HG02623 (cell line): Measurements from ENCODE around the gene SET.
"Not testable (repeated sequence)": the region's sequence is repeated elsewhere in the genome, so short reads cannot be mapped to it uniquely, and the experiment has no call there.

Source experiments
- ATAC-seq: cut with Tn5 transposase; IDR thresholded peaks from one replicate; pipeline ENCODE4 v1.9.1; 2021; ENCODE audit warnings: moderate library complexity; ENCODE audit not compliant: unreplicated experiment

SET gene

GRCh38 chr9:128685636-128686489 lies 3.2 kb upstream of the SET start:
- ATAC-seq, result no peak

DNA sequence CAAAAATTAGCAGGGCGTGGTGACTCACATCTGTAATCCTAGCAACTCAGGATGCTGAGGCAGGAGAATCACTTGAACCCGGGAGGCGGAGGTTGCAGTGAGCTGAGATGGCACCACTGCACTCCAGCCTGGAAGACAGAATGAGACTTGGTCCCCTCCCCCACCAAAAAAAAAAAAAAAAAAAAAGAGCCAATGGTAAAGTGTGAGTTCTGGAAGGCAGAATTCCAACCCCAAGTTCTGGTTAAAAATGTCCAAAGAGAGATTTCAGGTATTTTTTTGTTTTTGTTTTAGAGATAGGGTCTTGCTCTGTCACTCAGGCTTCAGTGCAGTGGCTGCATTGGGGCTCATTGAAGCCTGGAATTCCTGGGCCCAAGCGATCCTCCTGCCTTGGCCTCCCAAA lies 1.6 kb upstream of the SET start:
- ATAC-seq, result no peak

- ATAC-seq, result peak; percentile 23
Measured at GRCh38 chr9:128689293-128689774, 312 bp downstream of the SET start.

DNA sequence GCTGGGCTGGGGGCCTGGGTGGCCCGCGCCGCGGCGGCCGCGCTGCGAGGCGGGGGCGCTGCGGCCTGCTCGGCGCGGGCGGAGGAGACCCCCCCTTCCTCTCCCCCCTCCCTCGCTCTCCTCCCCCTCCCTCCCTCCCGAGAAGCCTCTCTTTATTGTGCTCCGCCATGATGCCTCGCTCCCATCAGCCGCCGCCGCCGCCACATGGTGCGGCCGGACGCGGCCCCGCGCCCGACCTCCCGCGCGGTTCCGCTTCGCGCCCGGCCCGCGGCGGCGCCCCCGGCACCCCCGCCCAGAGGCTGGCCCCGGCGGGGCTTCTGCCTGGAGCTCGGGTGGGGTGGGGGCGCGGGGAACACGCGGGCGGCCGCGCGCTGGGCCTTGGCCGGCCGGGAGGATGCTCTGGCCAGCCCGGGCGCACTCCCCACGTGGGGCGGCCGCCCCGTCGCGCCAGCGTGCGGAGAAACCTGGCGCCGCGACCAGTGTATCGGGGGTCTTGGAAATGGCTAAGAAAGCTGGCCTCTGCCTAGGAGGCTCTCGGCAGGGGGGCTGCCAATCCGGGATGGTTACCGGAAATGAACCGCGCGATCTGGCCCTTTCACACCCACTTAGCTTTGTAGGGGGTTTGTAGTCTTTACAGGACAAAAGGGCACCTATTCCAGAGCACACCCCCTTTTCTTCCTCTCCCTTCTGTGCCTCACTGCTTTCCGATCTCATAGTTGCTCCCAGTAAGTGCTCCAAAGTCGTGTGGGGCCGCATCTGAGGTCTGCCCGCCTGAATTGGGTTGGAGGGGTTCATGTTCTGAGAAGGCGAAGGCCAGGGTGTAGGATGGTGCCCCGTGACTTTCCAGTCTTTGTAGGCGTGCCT lies 1.0 kb downstream of the SET start:
- peak; percentile 9 for ATAC-seq

DNA sequence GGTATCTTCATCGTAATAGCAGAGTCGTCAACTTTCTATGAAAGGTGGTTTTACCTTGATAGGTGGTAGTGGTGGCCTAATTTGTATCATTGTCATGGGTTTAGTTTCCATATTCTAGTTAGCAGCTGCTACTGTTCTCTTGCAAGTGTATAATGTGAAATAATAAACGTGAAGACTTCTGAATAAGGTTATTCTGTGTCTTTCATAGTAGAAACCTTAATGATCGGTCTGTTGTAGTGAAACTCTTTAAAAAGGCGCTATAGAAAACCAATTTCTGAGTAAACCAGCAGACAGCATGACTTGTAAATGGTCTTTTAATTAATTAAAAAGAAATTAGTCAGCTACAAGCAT lies 1.6 kb downstream of the SET start:
- no peak for ATAC-seq

DNA sequence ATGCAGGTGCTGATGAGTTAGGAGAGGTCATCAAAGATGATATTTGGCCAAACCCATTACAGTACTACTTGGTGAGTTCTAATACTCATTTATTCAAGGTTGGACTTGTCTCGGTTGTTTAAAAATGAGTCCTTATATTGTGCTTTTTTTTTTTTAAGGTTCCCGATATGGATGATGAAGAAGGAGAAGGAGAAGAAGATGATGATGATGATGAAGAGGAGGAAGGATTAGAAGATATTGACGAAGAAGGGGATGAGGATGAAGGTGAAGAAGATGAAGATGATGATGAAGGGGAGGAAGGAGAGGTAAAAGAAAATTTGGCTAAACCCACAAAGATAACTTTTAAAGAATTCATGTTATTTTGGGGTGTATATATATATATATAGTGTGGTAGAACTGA lies 4.7 kb downstream of the SET start:
- not testable (repeated sequence) for ATAC-seq

DNA sequence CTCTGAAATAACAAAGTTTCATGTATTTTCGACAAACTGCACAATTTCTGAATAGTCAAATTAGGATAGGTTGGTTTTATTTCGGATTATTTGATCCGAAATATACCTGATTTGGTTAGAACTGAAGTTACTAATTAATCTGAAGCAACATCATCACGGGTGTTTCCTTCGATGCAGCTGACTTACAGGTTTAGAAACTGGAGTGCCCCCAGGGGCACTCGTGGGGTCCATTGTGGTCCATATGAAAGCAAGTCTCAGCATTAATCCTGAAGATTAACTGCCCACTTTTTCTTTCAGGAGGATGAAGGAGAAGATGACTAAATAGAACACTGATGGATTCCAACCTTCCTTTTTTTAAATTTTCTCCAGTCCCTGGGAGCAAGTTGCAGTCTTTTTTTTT lies 5.3 kb downstream of the SET start:
- no peak for ATAC-seq

DNA sequence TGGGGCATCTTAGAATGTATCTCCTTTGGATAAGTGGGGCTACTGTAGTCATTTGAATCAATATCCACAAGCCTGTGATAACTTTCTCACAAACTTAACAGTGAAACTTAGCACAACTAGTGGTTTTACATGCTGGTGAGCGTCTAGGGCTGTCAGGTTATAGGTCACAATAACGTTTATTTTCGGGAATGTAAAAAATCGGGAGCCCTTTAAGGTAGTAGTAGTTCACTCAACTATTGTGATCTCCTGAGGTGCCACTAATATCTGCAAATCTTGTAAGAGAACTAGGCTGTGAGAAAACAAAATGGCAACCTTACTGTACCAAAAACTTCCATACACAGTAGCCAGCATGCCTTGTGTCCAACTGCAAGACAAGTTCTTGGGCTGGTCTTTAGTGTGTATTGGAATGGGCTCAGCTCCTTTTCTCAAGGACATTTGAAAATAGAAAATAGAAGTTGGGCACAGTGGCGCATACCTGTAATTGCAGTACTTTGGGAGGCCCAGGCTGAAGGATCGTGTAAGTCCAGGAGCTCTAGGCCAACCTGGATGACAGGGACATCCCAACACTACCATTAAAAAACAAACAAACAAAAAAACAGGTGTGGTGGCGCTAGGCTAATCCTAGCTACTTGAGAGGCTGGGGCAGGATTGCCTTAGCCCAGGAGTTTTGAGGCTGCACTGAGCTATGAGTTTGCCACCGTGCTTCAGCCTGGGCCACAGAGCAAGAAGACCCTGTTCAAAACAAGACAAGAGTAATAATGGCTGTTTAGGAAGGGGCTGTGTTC lies 8.1 kb downstream of the SET start:
- ATAC-seq, result no peak

GRCh38 chr9:128699096-128699795 lies 10.2 kb downstream of the SET start:
- ATAC-seq, result not testable (repeated sequence)

- ATAC-seq, result no peak
Measured at GRCh38 chr9:128701227-128701854, 12.3 kb downstream of the SET start.

- peak; percentile 56 for ATAC-seq
Measured at GRCh38 chr9:128702445-128702948, 13.5 kb downstream of the SET start, which contains the start of gene PKN3. Gene PKN3 (plus strand): TSS chr9:128702503. CDS start chr9:128702916, 413 bp downstream.

DNA sequence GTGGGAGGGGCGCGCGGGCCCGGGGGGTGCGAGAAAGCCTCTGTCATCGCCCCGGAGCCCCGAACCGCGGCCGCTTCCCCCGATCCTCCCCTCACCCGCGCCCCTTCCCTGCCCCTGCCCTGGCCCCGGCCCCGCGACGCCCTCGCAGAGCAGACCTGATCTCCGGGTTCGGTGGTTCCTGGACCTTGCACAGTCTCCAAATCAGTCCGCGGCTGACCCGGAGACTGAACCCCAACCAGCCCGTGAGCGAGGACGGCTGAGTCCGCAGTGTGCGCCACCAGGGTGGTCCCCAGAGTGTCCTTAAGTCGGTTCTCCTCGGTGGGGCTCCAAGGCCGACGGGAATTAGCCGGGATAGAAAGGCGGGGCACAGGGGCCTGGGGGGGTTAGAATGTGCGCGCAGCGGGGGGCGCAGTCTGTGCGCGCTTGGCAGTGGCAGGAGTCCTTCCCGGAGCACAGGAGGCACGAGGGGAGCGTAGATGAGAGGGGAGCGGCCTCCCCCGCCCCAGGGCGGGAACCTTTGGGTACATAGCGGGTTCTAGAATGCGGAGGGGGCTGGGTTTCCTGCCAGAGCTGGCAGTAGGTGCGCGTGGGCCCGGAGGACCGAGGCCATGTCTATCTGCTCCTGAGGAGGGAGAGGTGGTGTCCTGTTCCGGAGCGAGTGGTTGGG lies 14.1 kb downstream of the SET start:
- ATAC-seq, result no peak

DNA sequence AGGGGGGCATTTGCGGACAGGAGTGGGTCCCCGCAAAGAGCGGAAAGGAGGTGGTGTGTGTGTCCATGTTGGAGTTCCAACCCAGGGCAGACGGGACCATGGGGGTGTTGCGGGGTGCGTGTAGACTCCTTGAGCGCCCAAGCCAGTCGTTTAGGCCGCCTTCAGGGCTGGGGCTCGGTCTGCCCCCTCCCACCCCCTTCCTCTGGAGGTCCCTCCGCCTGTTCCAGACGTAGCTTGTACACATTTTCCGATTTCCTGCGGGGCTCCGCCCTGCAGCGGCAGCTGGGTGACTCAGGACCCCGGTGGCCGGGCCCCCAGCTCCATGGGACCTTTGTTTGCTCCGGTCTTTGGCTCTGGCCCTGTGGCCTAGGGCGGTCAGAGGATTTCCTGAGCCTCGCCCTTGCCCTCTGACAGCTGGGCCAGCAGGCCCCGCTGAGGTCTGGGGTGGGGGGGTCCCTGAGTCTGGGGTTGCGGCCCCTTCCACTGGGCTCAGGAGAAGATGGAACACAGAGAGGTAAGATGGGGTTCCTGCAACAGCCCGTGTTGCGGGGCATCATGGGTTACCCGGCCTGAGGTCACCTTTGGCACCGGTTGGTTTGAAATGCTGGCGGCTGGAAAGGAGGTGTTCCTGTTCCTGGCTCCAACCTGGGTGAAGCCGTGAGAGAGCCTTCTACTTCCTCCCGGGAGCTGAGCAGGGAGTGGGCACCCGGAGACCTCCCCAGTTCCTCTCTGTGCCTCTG lies 14.8 kb downstream of the SET start:
- ATAC-seq, result no peak

GRCh38 chr9:128704356-128704670 lies 15.3 kb downstream of the SET start:
- ATAC-seq, result no peak

GRCh38 chr9:128705051-128705965 lies 16.3 kb downstream of the SET start:
- no peak for ATAC-seq

GRCh38 chr9:128706045-128706444 lies 17.0 kb downstream of the SET start:
- ATAC-seq, result no peak

DNA sequence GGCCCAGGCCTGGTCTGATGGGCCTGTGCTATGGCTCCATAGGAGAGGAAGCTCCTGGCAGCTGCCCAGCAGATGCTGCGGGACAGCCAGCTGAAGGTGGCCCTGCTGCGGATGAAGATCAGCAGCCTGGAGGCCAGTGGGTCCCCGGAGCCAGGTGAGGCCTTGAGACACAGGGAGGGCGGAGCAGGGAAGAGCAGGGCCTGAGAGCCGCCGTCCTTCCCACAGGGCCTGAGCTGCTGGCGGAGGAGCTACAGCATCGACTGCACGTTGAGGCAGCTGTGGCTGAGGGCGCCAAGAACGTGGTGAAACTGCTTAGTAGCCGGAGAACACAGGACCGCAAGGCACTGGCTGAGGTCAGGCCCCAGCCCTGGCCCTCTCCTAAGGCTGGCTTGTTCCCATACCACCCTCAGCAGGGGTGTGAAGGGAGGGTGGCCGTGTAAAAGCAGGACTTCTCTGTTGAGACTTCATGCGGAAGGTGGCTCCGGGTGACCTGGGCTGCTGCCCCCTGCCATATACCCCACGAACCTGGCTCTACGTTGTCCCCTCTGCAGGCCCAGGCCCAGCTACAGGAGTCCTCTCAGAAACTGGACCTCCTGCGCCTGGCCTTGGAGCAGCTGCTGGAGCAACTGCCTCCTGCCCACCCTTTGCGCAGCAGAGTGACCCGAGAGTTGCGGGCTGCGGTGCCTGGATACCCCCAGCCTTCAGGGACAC lies 17.8 kb downstream of the SET start:
- ATAC-seq, result no peak
